ENCODE results near the gene STK38.

DNA sequence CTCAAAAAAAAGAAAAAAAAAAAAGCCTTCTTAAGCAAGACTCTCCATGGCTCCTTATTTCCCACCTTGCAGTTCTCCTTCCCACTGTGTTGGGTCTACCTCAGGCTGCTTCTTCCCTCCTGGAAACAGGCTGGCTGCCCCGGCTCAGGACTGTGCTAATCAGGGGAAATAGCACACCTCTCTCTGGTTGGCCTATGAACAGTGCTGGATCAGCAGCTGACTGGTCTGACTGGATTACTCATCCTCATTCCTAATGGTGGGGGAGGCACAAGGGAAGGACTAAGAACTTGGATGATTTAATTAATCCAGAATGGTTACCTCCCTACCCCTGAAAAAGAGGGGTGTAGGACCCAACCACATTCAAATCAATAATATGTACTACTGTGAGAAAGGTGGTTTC is 43.0 kb upstream of the STK38 start:
- TF ChIP-seq TCF4 (CRISPR knock-in tag; IDR thresholded peaks at IDR 0.05; ENCODE audit: borderline replicate concordance) (no peak), ZNF70 (CRISPR knock-in tag; IDR thresholded peaks at IDR 0.05) (no peak), CSDC2 (CRISPR knock-in tag; IDR thresholded peaks at IDR 0.05) (no peak), ARNTL (CRISPR knock-in tag; IDR thresholded peaks at IDR 0.05; ENCODE audit: borderline replicate concordance, low read depth) (no peak), RARB (CRISPR knock-in tag; IDR thresholded peaks at IDR 0.05) (no peak), ZC3H10 (CRISPR knock-in tag; IDR thresholded peaks at IDR 0.05) (no peak), PPARA (CRISPR knock-in tag; IDR thresholded peaks at IDR 0.05; ENCODE audit: borderline replicate concordance) (no peak), BACH2 (CRISPR knock-in tag; IDR thresholded peaks at IDR 0.05; ENCODE audit: borderline replicate concordance) (no peak)
- TF ChIP-seq, protein P1, sequence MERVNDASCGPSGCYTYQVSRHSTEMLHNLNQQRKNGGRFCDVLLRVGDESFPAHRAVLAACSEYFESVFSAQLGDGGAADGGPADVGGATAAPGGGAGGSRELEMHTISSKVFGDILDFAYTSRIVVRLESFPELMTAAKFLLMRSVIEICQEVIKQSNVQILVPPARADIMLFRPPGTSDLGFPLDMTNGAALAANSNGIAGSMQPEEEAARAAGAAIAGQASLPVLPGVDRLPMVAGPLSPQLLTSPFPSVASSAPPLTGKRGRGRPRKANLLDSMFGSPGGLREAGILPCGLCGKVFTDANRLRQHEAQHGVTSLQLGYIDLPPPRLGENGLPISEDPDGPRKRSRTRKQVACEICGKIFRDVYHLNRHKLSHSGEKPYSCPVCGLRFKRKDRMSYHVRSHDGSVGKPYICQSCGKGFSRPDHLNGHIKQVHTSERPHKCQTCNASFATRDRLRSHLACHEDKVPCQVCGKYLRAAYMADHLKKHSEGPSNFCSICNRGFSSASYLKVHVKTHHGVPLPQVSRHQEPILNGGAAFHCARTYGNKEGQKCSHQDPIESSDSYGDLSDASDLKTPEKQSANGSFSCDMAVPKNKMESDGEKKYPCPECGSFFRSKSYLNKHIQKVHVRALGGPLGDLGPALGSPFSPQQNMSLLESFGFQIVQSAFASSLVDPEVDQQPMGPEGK (CRISPR knock-in tag; IDR thresholded peaks at IDR 0.05; ENCODE audit: borderline replicate concordance), result no peak
- TF ChIP-seq, protein P2, sequence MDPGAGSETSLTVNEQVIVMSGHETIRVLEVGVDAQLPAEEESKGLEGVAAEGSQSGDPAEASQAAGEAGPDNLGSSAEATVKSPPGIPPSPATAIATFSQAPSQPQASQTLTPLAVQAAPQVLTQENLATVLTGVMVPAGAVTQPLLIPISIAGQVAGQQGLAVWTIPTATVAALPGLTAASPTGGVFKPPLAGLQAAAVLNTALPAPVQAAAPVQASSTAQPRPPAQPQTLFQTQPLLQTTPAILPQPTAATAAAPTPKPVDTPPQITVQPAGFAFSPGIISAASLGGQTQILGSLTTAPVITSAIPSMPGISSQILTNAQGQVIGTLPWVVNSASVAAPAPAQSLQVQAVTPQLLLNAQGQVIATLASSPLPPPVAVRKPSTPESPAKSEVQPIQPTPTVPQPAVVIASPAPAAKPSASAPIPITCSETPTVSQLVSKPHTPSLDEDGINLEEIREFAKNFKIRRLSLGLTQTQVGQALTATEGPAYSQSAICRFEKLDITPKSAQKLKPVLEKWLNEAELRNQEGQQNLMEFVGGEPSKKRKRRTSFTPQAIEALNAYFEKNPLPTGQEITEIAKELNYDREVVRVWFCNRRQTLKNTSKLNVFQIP (CRISPR knock-in tag; IDR thresholded peaks at IDR 0.05; ENCODE audit: borderline replicate concordance, low read depth), result no peak
